Heart left ventricle (tissue), 13 donors: ENCODE measurements around the gene PPP1R14C.

ENCODE experiments used
- CTCF ChIP-seq, 12 donors: fragments of 200-600 bp; sonication (generic) in 4 of 12; IDR thresholded peaks; one replicate each; pipeline versions ENCODE4 v1.5.0 to v1.8.0; 2018 to 2022; ENCODE audit warnings: antibody characterized with exemption in 12 of 12, mild to moderate bottlenecking in 5 of 12
- POLR2A ChIP-seq, 2 donors: fragments of 450-650 bp; IDR thresholded peaks; one replicate each; pipeline ENCODE4 v1.6.1; 2017; ENCODE audit warnings: antibody characterized with exemption in 2 of 2, mild to moderate bottlenecking in 2 of 2, moderate library complexity in 2 of 2
- donor health status: ischemic (EF 13 %, LVEDD 7.1; RV severe dilation, severe dysfunction).
- donor health status: DM: no; HTN: yes; CAD: no.
- donor health status: DM: no; HTN: no; CAD: no.
- donor health status: ischemic (EF 25% LVEDD 6.9; RV normal size, moderate dysfunction).
- donor health status: ischemic (EF 25% LVEDD 5.7; RV mildly dilated, moderate dysfunction).
- donor health status: ischemic (EF 35%, LVEDD 5.7; RV mildly dilated, moderate dysfunction).
- donor health status: nonischemic (EF 11% LVEDD 7.7; RV severe dilation, severe dysfunction).
- donor health status: DM: yes; HTN: yes; CAD: no.
- donor health status: PGD.
- donor health status: ischemic (EF 29% LVEDD 5.4; RV normal size, mild dysfunction).
- donor health status: nonischemic (EF 23%, LVEDD 6.1; RV moderate dilation, normal function).

- TF ChIP-seq CTCF (IDR thresholded peaks at IDR 0.05) (no peak), POLR2A (IDR thresholded peaks at IDR 0.05) (no peak)
These were observed 113.9 kb downstream of the PPP1R14C start for GRCh38 chr6:150256618-150257272.
